Fibroblast of lung (primary cell): Measurements from ENCODE around the gene ZNRF1.

Experiments
- EZH2 ChIP-seq: IDR thresholded peaks from 2 replicates; pipeline ENCODE4 v1.5.1; 2012; ENCODE audit warnings: low read length, control low read depth, mild to moderate bottlenecking; ENCODE audit errors: missing control alignments
- TF ChIP-seq, protein P1 (sequence below), 2 donors: IDR thresholded peaks in 1 of 2; conservative IDR thresholded peaks in 1 of 2; 1 replicate in 1 of 2; 2 replicates in 1 of 2; pipeline ENCODE4 v1.5.1; 2011 to 2012; ENCODE audit warnings: low read length in 2 of 2, control low read depth in 1 of 2, inconsistent platforms in 1 of 2, low read depth in 1 of 2, mild to moderate bottlenecking in 1 of 2

DNA sequence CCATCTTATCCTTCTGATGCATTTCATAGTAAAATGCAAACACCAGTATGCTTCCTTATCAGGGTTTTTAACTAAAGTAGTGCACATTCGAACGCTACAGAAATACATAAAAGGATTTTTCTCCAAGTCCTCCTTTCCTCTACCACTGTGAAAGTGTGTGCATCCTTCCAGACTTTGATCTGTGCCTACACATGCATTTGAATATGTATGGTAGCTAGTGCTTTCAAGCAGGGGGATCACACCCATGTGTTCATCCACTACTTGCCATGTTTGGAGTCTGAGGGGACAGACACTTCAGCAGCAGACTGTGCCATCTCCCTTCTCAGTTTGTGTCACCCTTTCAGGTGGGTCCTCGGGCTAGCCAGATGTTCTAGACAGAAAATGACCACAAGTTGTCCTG, 102.8 kb downstream of the ZNRF1 start:
- TF ChIP-seq, protein P1, sequence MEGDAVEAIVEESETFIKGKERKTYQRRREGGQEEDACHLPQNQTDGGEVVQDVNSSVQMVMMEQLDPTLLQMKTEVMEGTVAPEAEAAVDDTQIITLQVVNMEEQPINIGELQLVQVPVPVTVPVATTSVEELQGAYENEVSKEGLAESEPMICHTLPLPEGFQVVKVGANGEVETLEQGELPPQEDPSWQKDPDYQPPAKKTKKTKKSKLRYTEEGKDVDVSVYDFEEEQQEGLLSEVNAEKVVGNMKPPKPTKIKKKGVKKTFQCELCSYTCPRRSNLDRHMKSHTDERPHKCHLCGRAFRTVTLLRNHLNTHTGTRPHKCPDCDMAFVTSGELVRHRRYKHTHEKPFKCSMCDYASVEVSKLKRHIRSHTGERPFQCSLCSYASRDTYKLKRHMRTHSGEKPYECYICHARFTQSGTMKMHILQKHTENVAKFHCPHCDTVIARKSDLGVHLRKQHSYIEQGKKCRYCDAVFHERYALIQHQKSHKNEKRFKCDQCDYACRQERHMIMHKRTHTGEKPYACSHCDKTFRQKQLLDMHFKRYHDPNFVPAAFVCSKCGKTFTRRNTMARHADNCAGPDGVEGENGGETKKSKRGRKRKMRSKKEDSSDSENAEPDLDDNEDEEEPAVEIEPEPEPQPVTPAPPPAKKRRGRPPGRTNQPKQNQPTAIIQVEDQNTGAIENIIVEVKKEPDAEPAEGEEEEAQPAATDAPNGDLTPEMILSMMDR (conservative IDR thresholded peaks at IDR 0.05 in 1 of 2, IDR thresholded peaks at IDR 0.05 in 1 of 2; ENCODE audit: low read depth in 1 of 2, low read length in 2 of 2) = no peak
- TF ChIP-seq EZH2 = no peak
